MCF 10A (cell line): ENCODE data around the gene DCAKD. TPM values are rescaled to one million over a fixed set of nuclear protein-coding genes. Genes with fewer than 3 reads are reported as not detected.

Experiments
- BruUV-seq: library from RNA; stranded (reverse); fragments of 400-500 nt; replicated peaks from 2 replicates; lab custom pipeline; 2021; lab: Mats Ljungman, UMichigan
- CTCF ChIA-PET: fragments of 300-600 bp; sonication (Branson Sonifier 250); formaldehyde crosslinking; extraction: SDS; loops from one replicate; lab custom pipeline; 2021; ENCODE audit warnings: antibody characterized with exemption, inconsistent platforms; lab: Yijun Ruan, JAX
- POLR2A ChIA-PET: fragments of 300-600, 350-650 bp; sonication (Branson Sonifier 250); formaldehyde crosslinking; extraction: SDS; loops from one replicate; lab custom pipeline; 2020; ENCODE audit warnings: antibody characterized with exemption, inconsistent platforms; lab: Yijun Ruan, JAX
- DNase-seq: peaks from one replicate; pipeline ENCODE4 v3.0.0-alpha.2; 2018; ENCODE audit not compliant: unreplicated experiment
- H3K27ac Mint-ChIP-seq: one replicate; pipeline ENCODE4 v1.8.0; 2022; ENCODE audit warnings: mild to moderate bottlenecking, low read depth, mixed read lengths; ENCODE audit not compliant: unreplicated experiment
- H3K27me3 Mint-ChIP-seq: one replicate; pipeline ENCODE4 v1.8.0; 2022; ENCODE audit warnings: mixed read lengths; ENCODE audit not compliant: insufficient read depth, unreplicated experiment
- H3K36me3 Mint-ChIP-seq: one replicate; pipeline ENCODE4 v1.8.0; 2022; ENCODE audit warnings: mild to moderate bottlenecking, moderate library complexity, mixed read lengths; ENCODE audit not compliant: insufficient read depth, unreplicated experiment
- H3K4me1 Mint-ChIP-seq: one replicate; pipeline ENCODE4 v1.8.0; 2022; ENCODE audit warnings: mixed read lengths; ENCODE audit not compliant: insufficient read depth, unreplicated experiment
- H3K4me3 Mint-ChIP-seq: one replicate; pipeline ENCODE4 v1.8.0; 2022; ENCODE audit warnings: mild to moderate bottlenecking, moderate library complexity, mixed read lengths; ENCODE audit not compliant: unreplicated experiment
- H3K9me3 Mint-ChIP-seq: one replicate; pipeline ENCODE4 v1.8.0; 2022; ENCODE audit warnings: mixed read lengths; ENCODE audit not compliant: unreplicated experiment
- CTCF ChIP-seq: fragments of 200-600 bp; IDR thresholded peaks from one replicate; pipeline ENCODE4 v1.8.0; 2022; ENCODE audit warnings: antibody characterized with exemption, mild to moderate bottlenecking; ENCODE audit not compliant: unreplicated experiment
- intact Hi-C: fragments of 100-400 bp; cut with micrococcal nuclease; formaldehyde crosslinking; loops from 2 replicates; pipeline ENCODE4 v1.14.1; 2022
- total RNA-seq: library from RNA; stranded (reverse); gene quantifications from 2 replicates; pipeline ENCODE4 v1.2.3, GENCODE V29; 2022

The DCAKD gene
- total RNA-seq, 1 experiment from 2014 or later = 23.3 TPM

GRCh38 chr17:45029758-45030423, 21.5 kb downstream of the DCAKD start:
- ChIA-PET POLR2A (interaction anchor here (0.9 kb wide), 1 partner anchor 10 kb away, joined by 3 read pairs; no protein-coding TSS in a partner anchor), CTCF (interaction anchor here (1.7 to 2.5 kb wide), 2 partner anchors 13 to 110 kb away, joined by 4 to 9 read pairs; no protein-coding TSS in a partner anchor)
- no peaks in the 10 kb centered on the region for H3K27me3 Mint-ChIP-seq
- no peak overlapping the region for H3K4me3 Mint-ChIP-seq
- no peak for TF ChIP-seq CTCF
- intact Hi-C loops = no loop called here
- H3K36me3 Mint-ChIP-seq = peaks cover 54% of the 10 kb centered on the region
- no peaks in the 10 kb centered on the region for H3K4me1 Mint-ChIP-seq
- no TSS peak for BruUV-seq
- H3K9me3 Mint-ChIP-seq = no peaks in the 10 kb centered on the region
- H3K27ac Mint-ChIP-seq = no peak overlapping the region
- DNase-seq = no peak

GRCh38 chr17:45029096-45029495, 22.3 kb downstream of the DCAKD start:
- CTCF ChIA-PET = interaction anchor here (2.5 kb wide), 1 partner anchor 109 kb away, joined by 9 read pairs; no protein-coding TSS in a partner anchor
- Mint-ChIP-seq H3K9me3 (no peaks in the 10 kb centered on the region), H3K4me1 (no peaks in the 10 kb centered on the region), H3K36me3 (peaks cover 50% of the 10 kb centered on the region), H3K27ac (no peak overlapping the region), H3K4me3 (no peak overlapping the region), H3K27me3 (no peaks in the 10 kb centered on the region)
- BruUV-seq = no TSS peak
- POLR2A ChIA-PET = interaction anchor here (0.9 kb wide), 1 partner anchor 19 kb away, joined by 4 read pairs; no protein-coding TSS in a partner anchor
- TF ChIP-seq CTCF = no peak
- intact Hi-C loops = no loop called here
- DNase-seq = no peak

GRCh38 chr17:45022655-45023339, 28.6 kb downstream of the DCAKD start:
- Mint-ChIP-seq H3K9me3 (no peaks in the 10 kb centered on the region), H3K27me3 (no peaks in the 10 kb centered on the region), H3K4me1 (peaks cover 18% of the 10 kb centered on the region), H3K27ac (no peak overlapping the region), H3K4me3 (no peak overlapping the region), H3K36me3 (peaks cover 15% of the 10 kb centered on the region)
- ChIA-PET CTCF (interaction anchor here (0.6 to 12.2 kb wide), 38 partner anchors 9 to 320 kb away, joined by 3 to 211 read pairs (median 4); partner anchors contain the start of genes ACBD4, EFTUD2, GFAP and PLCD3), POLR2A (interaction anchor here (0.6 to 5.6 kb wide), 7 partner anchors 10 to 123 kb away, joined by 3 to 51 read pairs (median 4); partner anchors contain the start of gene EFTUD2)
- no TSS peak for BruUV-seq
- intact Hi-C loops = loop anchor here (1.0 kb wide), 2 partner anchors 102 to 247 kb away; no protein-coding TSS in a partner anchor
- no peak for TF ChIP-seq CTCF
- DNase-seq = no peak

GRCh38 chr17:45022288-45022648, 29.2 kb downstream of the DCAKD start:
- DNase-seq = no peak
- peaks cover 13% of the 10 kb centered on the region for H3K36me3 Mint-ChIP-seq
- no peaks in the 10 kb centered on the region for H3K27me3 Mint-ChIP-seq
- TF ChIP-seq CTCF = no peak
- no peak overlapping the region for H3K4me3 Mint-ChIP-seq
- H3K4me1 Mint-ChIP-seq = peaks cover 18% of the 10 kb centered on the region
- intact Hi-C loops = loop anchor here (1.0 kb wide), 2 partner anchors 102 to 247 kb away; no protein-coding TSS in a partner anchor
- ChIA-PET CTCF (interaction anchor here (0.5 to 12.2 kb wide), 40 partner anchors 9 to 320 kb away, joined by 3 to 211 read pairs (median 4); partner anchors contain the start of genes ACBD4, EFTUD2, GFAP and PLCD3), POLR2A (interaction anchor here (0.6 to 5.6 kb wide), 7 partner anchors 9 to 123 kb away, joined by 3 to 51 read pairs (median 4); partner anchors contain the start of gene EFTUD2)
- H3K27ac Mint-ChIP-seq = no peak overlapping the region
- no peaks in the 10 kb centered on the region for H3K9me3 Mint-ChIP-seq
- BruUV-seq = no TSS peak
